ENCODE data around the gene SUFU. TPM values are rescaled to one million over a fixed set of nuclear protein-coding genes. Genes with fewer than 3 reads are reported as not detected.

SUFU gene
- total and polyA plus RNA-seq, 2 of the 13 experiments (the other 11 are each of a cell fraction or from before 2014, with no cell fraction given), result 2.9 to 5.5 TPM

- intact Hi-C loops (cut with micrococcal nuclease; ENCODE audit: unreplicated experiment), result no loop called here
- no peak overlapping the region for H3K9ac ChIP-seq (ENCODE audit: insufficient read depth, low read depth, low read length)
Observed at GRCh38 chr10:102661658-102662028, 157.9 kb downstream of the SUFU start.

More at GRCh38 chr10:102661658-102662028, 157.9 kb downstream of the SUFU start:
- Histone ChIP-seq H3K27ac (ENCODE audit: extremely low read length, insufficient read depth, low read length) (no peak overlapping the region), H3K9me3 (ENCODE audit: low read length) (no peaks in the 10 kb centered on the region), H3K4me3 (replicated peaks in 1 of 3; ENCODE audit: insufficient read depth in 1 of 3, low read depth in 2 of 3, low read length in 3 of 3) (peak overlapping the region in 2 of 3 experiments; percentile 45 to 63; a peak in 3 of 6 replicates), H3K27me3 (ENCODE audit: control insufficient read depth in 1 of 2, insufficient read depth in 2 of 2, low read length in 2 of 2) (no peaks in the 10 kb centered on the region), H3K36me3 (replicated peaks in 1 of 2; ENCODE audit: control insufficient read depth in 1 of 2, insufficient read depth in 2 of 2, low read length in 2 of 2) (peaks cover 5 to 7% of the 10 kb centered on the region in 2 experiments; a peak in 4 of 5 replicates), H3K4me2 (ENCODE audit: low read depth, low read length) (peak overlapping the region; percentile 76), H3K79me2 (ENCODE audit: insufficient read depth, low read length) (no peaks in the 10 kb centered on the region), H4K20me1 (ENCODE audit: insufficient read depth, low read length) (peaks cover 3% of the 10 kb centered on the region; the same call in 1 of the 2 replicates), H3K4me1 (ENCODE audit: insufficient read depth, low read length) (peaks cover 82% of the 10 kb centered on the region), H2AFZ (ENCODE audit: low read length) (no peak overlapping the region)
- ChIA-PET CTCF (ENCODE audit: low intra/inter-chr PET ratio, low total read pairs) (no interaction called here), POLR2A (interaction anchor here (0.9 to 4.6 kb wide), 13 partner anchors 8 to 211 kb away, joined by 3 to 86 read pairs (median 8); partner anchors contain the start of genes ACTR1A, ARL3, C10orf95 and SFXN2)
- FAIRE-seq, result no peak
- no peak for TF ChIP-seq HDAC2 (CRISPR knock-in tag; IDR thresholded peaks at IDR 0.05)
- no peak for TF ChIP-seq RBAK (CRISPR knock-in tag; IDR thresholded peaks at IDR 0.05)
- TF ChIP-seq, protein P1, sequence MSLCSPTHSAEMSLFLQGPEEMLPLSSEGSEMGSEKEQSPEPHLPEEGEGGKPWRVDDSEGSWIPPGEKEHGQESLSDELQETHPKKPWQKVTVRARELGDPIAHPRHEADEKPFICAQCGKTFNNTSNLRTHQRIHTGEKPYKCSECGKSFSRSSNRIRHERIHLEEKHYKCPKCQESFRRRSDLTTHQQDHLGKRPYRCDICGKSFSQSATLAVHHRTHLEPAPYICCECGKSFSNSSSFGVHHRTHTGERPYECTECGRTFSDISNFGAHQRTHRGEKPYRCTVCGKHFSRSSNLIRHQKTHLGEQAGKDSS (CRISPR knock-in tag; IDR thresholded peaks at IDR 0.05; ENCODE audit: borderline replicate concordance, low read depth), result no peak
- TF ChIP-seq ZBTB34 (CRISPR knock-in tag; IDR thresholded peaks at IDR 0.05), result no peak
- no peak for TF ChIP-seq PRMT3 (CRISPR knock-in tag; IDR thresholded peaks at IDR 0.05; ENCODE audit: borderline replicate concordance, low read depth)
- 0 out of 2 replicates have a peak, but pooled peaks have one; percentile 41 for TF ChIP-seq ZNF383 (CRISPR knock-in tag; IDR thresholded peaks at IDR 0.05; ENCODE audit: borderline replicate concordance)
- TF ChIP-seq, protein P2, sequence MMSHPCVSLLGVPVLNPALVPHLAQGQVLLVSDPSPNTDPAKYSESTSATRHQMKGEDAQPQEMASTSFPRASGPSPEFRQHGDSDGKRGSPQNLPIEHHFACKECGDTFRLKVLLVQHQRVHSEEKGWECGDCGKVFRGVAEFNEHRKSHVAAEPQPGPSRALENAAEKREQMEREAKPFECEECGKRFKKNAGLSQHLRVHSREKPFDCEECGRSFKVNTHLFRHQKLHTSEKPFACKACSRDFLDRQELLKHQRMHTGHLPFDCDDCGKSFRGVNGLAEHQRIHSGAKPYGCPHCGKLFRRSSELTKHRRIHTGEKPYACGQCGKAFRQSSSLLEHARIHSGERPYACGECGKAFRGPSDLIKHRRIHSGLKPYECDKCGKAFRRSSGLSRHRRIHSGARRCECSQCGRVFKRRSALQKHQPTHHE (CRISPR knock-in tag; IDR thresholded peaks at IDR 0.05; ENCODE audit: borderline replicate concordance), result no peak
- no peak for TF ChIP-seq FOXP1 (IDR thresholded peaks at IDR 0.05)
- TF ChIP-seq FOXP1 (CRISPR knock-in tag; IDR thresholded peaks at IDR 0.05), result no peak
- TF ChIP-seq KAT2B (IDR thresholded peaks at IDR 0.05; ENCODE audit: borderline replicate concordance, low read depth, low read length), result no peak
- no peak for TF ChIP-seq ATAD3A (CRISPR knock-in tag; IDR thresholded peaks at IDR 0.05)
- TF ChIP-seq TOPORS (CRISPR knock-in tag; IDR thresholded peaks at IDR 0.05), result 0 out of 2 replicates have a peak, but pooled peaks have one; percentile 1
- 0 out of 2 replicates have a peak, but pooled peaks have one; percentile 14 for TF ChIP-seq ZNF431 (CRISPR knock-in tag; IDR thresholded peaks at IDR 0.05; ENCODE audit: borderline replicate concordance, low read depth)
- in situ Hi-C loops (cut with HindIII; ENCODE audit: extremely low pct_ligation_motif_present, low pct_unique_long_range_greater_than_20kb), result no loop called here
- no TSS peak for BruUV-seq (replicated peaks)
- DNase-seq (ENCODE audit: low spot score), result no peak
- peak; percentile 28 for ATAC-seq
- WGBS (ENCODE audit: low lambda C conversion rate), result 5% methylated on average over 5 of the region's 6 CpGs

All from HepG2 (cell line).